ENCODE data around the gene ATG16L1.
A peak's percentile ranks its signal among the peaks of the same experiment; 100 is the strongest.

Gene ATG16L1

GRCh38 chr2:233241803-233242202 lies 9.7 kb upstream of the ATG16L1 start:
- Mint-ChIP-seq H3K4me1 (peaks cover 55% of the 10 kb centered on the region), H3K27ac (peak overlapping the region; percentile 64), H3K4me3 (peak overlapping the region; percentile 36), H3K36me3 (peaks cover 7% of the 10 kb centered on the region), H3K9me3 (peaks cover 5% of the 10 kb centered on the region)
- peak; percentile 6 for ATAC-seq
- no peak for DNase-seq (ENCODE audit: low spot score in 2 of 2)

GRCh38 chr2:233242231-233242927 lies 9.1 kb upstream of the ATG16L1 start:
- H3K4me1 Mint-ChIP-seq = peaks cover 55% of the 10 kb centered on the region
- peaks cover 7% of the 10 kb centered on the region for H3K36me3 Mint-ChIP-seq
- peak overlapping the region; percentile 64 for H3K27ac Mint-ChIP-seq
- ATAC-seq (peak; percentile 77), DNase-seq (ENCODE audit: low spot score in 2 of 2) (no peak)
- peaks cover 3% of the 10 kb centered on the region for H3K9me3 Mint-ChIP-seq
- H3K4me3 Mint-ChIP-seq = no peak overlapping the region

GRCh38 chr2:233243348-233243747 lies 8.1 kb upstream of the ATG16L1 start:
- ATAC-seq (no peak), DNase-seq (ENCODE audit: low spot score in 2 of 2) (no peak)
- peak overlapping the region; percentile 32 for H3K27ac Mint-ChIP-seq
- peaks cover 7% of the 10 kb centered on the region for H3K36me3 Mint-ChIP-seq
- H3K4me1 Mint-ChIP-seq = peaks cover 55% of the 10 kb centered on the region
- no peak overlapping the region for H3K4me3 Mint-ChIP-seq
- peaks cover 3% of the 10 kb centered on the region for H3K9me3 Mint-ChIP-seq

GRCh38 chr2:233244818-233245217 lies 6.7 kb upstream of the ATG16L1 start:
- H3K27ac Mint-ChIP-seq = no peak overlapping the region
- no peaks in the 10 kb centered on the region for H3K9me3 Mint-ChIP-seq
- H3K4me3 Mint-ChIP-seq = no peak overlapping the region
- ATAC-seq (no peak), DNase-seq (ENCODE audit: low spot score in 2 of 2) (no peak)
- H3K4me1 Mint-ChIP-seq = peaks cover 50% of the 10 kb centered on the region
- H3K36me3 Mint-ChIP-seq = peaks cover 7% of the 10 kb centered on the region

GRCh38 chr2:233245406-233245805 lies 6.1 kb upstream of the ATG16L1 start:
- Mint-ChIP-seq H3K4me1 (peaks cover 48% of the 10 kb centered on the region), H3K4me3 (no peak overlapping the region), H3K36me3 (peaks cover 7% of the 10 kb centered on the region), H3K27ac (no peak overlapping the region), H3K9me3 (no peaks in the 10 kb centered on the region)
- ATAC-seq = no peak
- no peak for DNase-seq (ENCODE audit: low spot score in 2 of 2)

- DNase-seq (ENCODE audit: low spot score in 2 of 2) (no peak), ATAC-seq (no peak)
- H3K9me3 Mint-ChIP-seq = no peaks in the 10 kb centered on the region
- H3K36me3 Mint-ChIP-seq = peaks cover 13% of the 10 kb centered on the region
- peak overlapping the region; percentile 23 for H3K4me3 Mint-ChIP-seq
- H3K4me1 Mint-ChIP-seq = peaks cover 39% of the 10 kb centered on the region
- peak overlapping the region; percentile 83 for H3K27ac Mint-ChIP-seq
These were observed 4.4 kb upstream of the ATG16L1 start for GRCh38 chr2:233247116-233247515.

- Mint-ChIP-seq H3K9me3 (no peaks in the 10 kb centered on the region), H3K27ac (peak overlapping the region; percentile 83), H3K4me1 (peaks cover 37% of the 10 kb centered on the region), H3K36me3 (peaks cover 13% of the 10 kb centered on the region), H3K4me3 (peak overlapping the region; percentile 23)
- DNase-seq (ENCODE audit: low spot score in 2 of 2) (peak in 1 of 2 donors; percentile 63), ATAC-seq (peak; percentile 92)
These were observed 3.7 kb upstream of the ATG16L1 start for GRCh38 chr2:233247744-233248143.

- peaks cover 13% of the 10 kb centered on the region for H3K36me3 Mint-ChIP-seq
- H3K27ac Mint-ChIP-seq = peak overlapping the region; percentile 59
- ATAC-seq (no peak), DNase-seq (ENCODE audit: low spot score in 2 of 2) (no peak)
- H3K4me3 Mint-ChIP-seq = no peak overlapping the region
- no peaks in the 10 kb centered on the region for H3K9me3 Mint-ChIP-seq
- peaks cover 42% of the 10 kb centered on the region for H3K4me1 Mint-ChIP-seq
These were observed 2.5 kb upstream of the ATG16L1 start for GRCh38 chr2:233248999-233249398.

GRCh38 chr2:233250568-233250967 lies 905 bp upstream of the ATG16L1 start:
- Mint-ChIP-seq H3K27ac (peak overlapping the region; percentile 92), H3K9me3 (no peaks in the 10 kb centered on the region), H3K36me3 (peaks cover 21% of the 10 kb centered on the region), H3K4me1 (peaks cover 55% of the 10 kb centered on the region), H3K4me3 (peak overlapping the region; percentile 84)
- DNase-seq (ENCODE audit: low spot score in 2 of 2) (no peak), ATAC-seq (no peak)

- H3K4me3 Mint-ChIP-seq = peak overlapping the region; percentile 84
- ATAC-seq (peak; percentile 1), DNase-seq (ENCODE audit: low spot score in 2 of 2) (no peak)
- peaks cover 25% of the 10 kb centered on the region for H3K36me3 Mint-ChIP-seq
- H3K4me1 Mint-ChIP-seq = peaks cover 57% of the 10 kb centered on the region
- H3K9me3 Mint-ChIP-seq = no peaks in the 10 kb centered on the region
- peak overlapping the region; percentile 92 for H3K27ac Mint-ChIP-seq
These were observed 528 bp upstream of the ATG16L1 start for GRCh38 chr2:233250985-233251305.

- H3K9me3 Mint-ChIP-seq = no peaks in the 10 kb centered on the region
- DNase-seq (ENCODE audit: low spot score in 2 of 2) = no peak
- H3K4me1 Mint-ChIP-seq = peaks cover 45% of the 10 kb centered on the region
- peak overlapping the region; percentile 92 for H3K27ac Mint-ChIP-seq
- H3K36me3 Mint-ChIP-seq = peaks cover 31% of the 10 kb centered on the region
- ATAC-seq = no peak
- peak overlapping the region; percentile 84 for H3K4me3 Mint-ChIP-seq
These were observed 754 bp downstream of the ATG16L1 start for GRCh38 chr2:233252227-233252626.

- Mint-ChIP-seq H3K36me3 (peaks cover 60% of the 10 kb centered on the region), H3K4me1 (peaks cover 53% of the 10 kb centered on the region), H3K9me3 (no peaks in the 10 kb centered on the region), H3K27ac (peak overlapping the region; percentile 64), H3K4me3 (no peak overlapping the region)
- no peak for DNase-seq (ENCODE audit: low spot score in 2 of 2)
- no peak for ATAC-seq
These were observed 3.7 kb downstream of the ATG16L1 start for GRCh38 chr2:233255151-233255550.

GRCh38 chr2:233256048-233256447 lies 4.6 kb downstream of the ATG16L1 start:
- peak overlapping the region; percentile 64 for H3K27ac Mint-ChIP-seq

GRCh38 chr2:233258211-233258610 lies 6.7 kb downstream of the ATG16L1 start:
- Mint-ChIP-seq H3K27ac (peak overlapping the region; percentile 91), H3K4me3 (no peak overlapping the region), H3K9me3 (no peaks in the 10 kb centered on the region), H3K4me1 (peaks cover 73% of the 10 kb centered on the region), H3K36me3 (peaks cover 84% of the 10 kb centered on the region)
- DNase-seq (ENCODE audit: low spot score in 2 of 2) = no peak
- no peak for ATAC-seq

More at GRCh38 chr2:233256048-233256447, 4.6 kb downstream of the ATG16L1 start:
- H3K36me3 Mint-ChIP-seq = peaks cover 69% of the 10 kb centered on the region
- H3K4me3 Mint-ChIP-seq = no peak overlapping the region
- no peak for ATAC-seq
- H3K9me3 Mint-ChIP-seq = no peaks in the 10 kb centered on the region
- DNase-seq (ENCODE audit: low spot score in 2 of 2) = no peak
- peaks cover 53% of the 10 kb centered on the region for H3K4me1 Mint-ChIP-seq

GRCh38 chr2:233259730-233260129 lies 8.3 kb downstream of the ATG16L1 start:
- no peak overlapping the region for H3K4me3 Mint-ChIP-seq
- no peaks in the 10 kb centered on the region for H3K9me3 Mint-ChIP-seq
- DNase-seq (ENCODE audit: low spot score in 2 of 2) = no peak
- H3K4me1 Mint-ChIP-seq = peaks cover 63% of the 10 kb centered on the region
- peaks cover 100% of the 10 kb centered on the region for H3K36me3 Mint-ChIP-seq
- ATAC-seq = peak; percentile 57
- H3K27ac Mint-ChIP-seq = peak overlapping the region; percentile 91

- peaks cover 55% of the 10 kb centered on the region for H3K4me1 Mint-ChIP-seq
These were observed 9.2 kb downstream of the ATG16L1 start for GRCh38 chr2:233260661-233261060.

More at GRCh38 chr2:233260661-233261060, 9.2 kb downstream of the ATG16L1 start:
- H3K36me3 Mint-ChIP-seq = peaks cover 100% of the 10 kb centered on the region
- no peak overlapping the region for H3K4me3 Mint-ChIP-seq
- no peaks in the 10 kb centered on the region for H3K9me3 Mint-ChIP-seq
- ATAC-seq (no peak), DNase-seq (ENCODE audit: low spot score in 2 of 2) (no peak)
- H3K27ac Mint-ChIP-seq = peak overlapping the region; percentile 91
